Skin epidermis (tissue), 12 donors: ENCODE results near the gene EGR1.

ENCODE experiments used
- H3K27ac ChIP-seq, 21 experiments: fragments of 200-600 bp; sonication (generic) in 11 of 21; one replicate each; pipeline ENCODE4 v1.5.0; 2020; ENCODE audit warnings: mild to moderate bottlenecking in 3 of 21, inconsistent platforms in 2 of 21, moderate library complexity in 2 of 21
- H3K4me3 ChIP-seq, 7 experiments: fragments of 200-600 bp; sonication (generic) in 2 of 7; one replicate each; pipeline ENCODE4 v1.5.0; 2020; ENCODE audit warnings: inconsistent platforms in 2 of 7, mild to moderate bottlenecking in 2 of 7, moderate library complexity in 1 of 7

EGR1 gene

GRCh38 chr5:138465261-138466124, at the start of gene EGR1:
EGR1 (plus strand) TSS chr5:138465479; CDS start chr5:138465762, 283 bp downstream.
- peak within 1 kb of the TSS; percentile 53 to 99 (median 94) for H3K27ac ChIP-seq
- peak within 1 kb of the TSS; percentile 64 to 90 (median 77) for H3K4me3 ChIP-seq

GRCh38 chr5:138418444-138418843, 46.8 kb upstream of the EGR1 start:
- Histone ChIP-seq H3K4me3 (no peak overlapping the region), H3K27ac (no peak overlapping the region)

- no peak overlapping the region for H3K4me3 ChIP-seq
- H3K27ac ChIP-seq, result no peak overlapping the region
Observed at GRCh38 chr5:138425079-138425478, 40.2 kb upstream of the EGR1 start.

- no peak overlapping the region for H3K27ac ChIP-seq
- no peak overlapping the region for H3K4me3 ChIP-seq
Observed at GRCh38 chr5:138435943-138436342, 29.3 kb upstream of the EGR1 start.

- Histone ChIP-seq H3K4me3 (peak overlapping the region; percentile 15 to 47 (median 31)), H3K27ac (no peak overlapping the region)
Observed at GRCh38 chr5:138438003-138438723, 27.1 kb upstream of the EGR1 start.

GRCh38 chr5:138438724-138439476, 26.4 kb upstream of the EGR1 start, which contains the start of gene REEP2:
REEP2 (plus strand) TSS chr5:138439057; CDS start chr5:138439209, 152 bp downstream.
- Histone ChIP-seq H3K27ac (peak within 1 kb of the TSS in 3 of 21 experiments; percentile 31 to 55 (median 34)), H3K4me3 (peak within 1 kb of the TSS; percentile 15 to 47 (median 31))

GRCh38 chr5:138439477-138440158, 25.7 kb upstream of the EGR1 start:
- Histone ChIP-seq H3K4me3 (peak overlapping the region in 6 of 7 experiments; percentile 15 to 47 (median 34)), H3K27ac (peak overlapping the region in 2 of 21 experiments; percentile 31 to 55)

GRCh38 chr5:138440159-138441073, 24.9 kb upstream of the EGR1 start:
- no peak overlapping the region for H3K4me3 ChIP-seq

GRCh38 chr5:138441221-138441620, 24.1 kb upstream of the EGR1 start:
- H3K27ac ChIP-seq, result no peak overlapping the region
- no peak overlapping the region for H3K4me3 ChIP-seq

More at GRCh38 chr5:138440159-138441073, 24.9 kb upstream of the EGR1 start:
- H3K27ac ChIP-seq, result peak overlapping the region in 1 of 21 experiments; percentile 31

- Histone ChIP-seq H3K4me3 (no peak overlapping the region), H3K27ac (no peak overlapping the region)
Observed at GRCh38 chr5:138444078-138444773, 21.1 kb upstream of the EGR1 start.

- H3K27ac ChIP-seq, result no peak overlapping the region
- H3K4me3 ChIP-seq, result no peak overlapping the region
Observed at GRCh38 chr5:138444774-138445546, 20.3 kb upstream of the EGR1 start.

- H3K4me3 ChIP-seq, result no peak overlapping the region
- H3K27ac ChIP-seq, result no peak overlapping the region
Observed at GRCh38 chr5:138445547-138446271, 19.6 kb upstream of the EGR1 start.

GRCh38 chr5:138448070-138448469, 17.2 kb upstream of the EGR1 start:
- H3K27ac ChIP-seq, result no peak overlapping the region
- no peak overlapping the region for H3K4me3 ChIP-seq

GRCh38 chr5:138448481-138449398, 16.5 kb upstream of the EGR1 start:
- no peak overlapping the region for H3K27ac ChIP-seq
- H3K4me3 ChIP-seq, result no peak overlapping the region
